GM19025 (cell line): ENCODE results near the gene LPCAT2.

Experiments used
- ATAC-seq: cut with Tn5 transposase; IDR thresholded peaks from one replicate; pipeline ENCODE4 v1.9.1; 2021; ENCODE audit warnings: mild to moderate bottlenecking, low read depth, moderate library complexity; ENCODE audit not compliant: unreplicated experiment

The LPCAT2 gene

DNA sequence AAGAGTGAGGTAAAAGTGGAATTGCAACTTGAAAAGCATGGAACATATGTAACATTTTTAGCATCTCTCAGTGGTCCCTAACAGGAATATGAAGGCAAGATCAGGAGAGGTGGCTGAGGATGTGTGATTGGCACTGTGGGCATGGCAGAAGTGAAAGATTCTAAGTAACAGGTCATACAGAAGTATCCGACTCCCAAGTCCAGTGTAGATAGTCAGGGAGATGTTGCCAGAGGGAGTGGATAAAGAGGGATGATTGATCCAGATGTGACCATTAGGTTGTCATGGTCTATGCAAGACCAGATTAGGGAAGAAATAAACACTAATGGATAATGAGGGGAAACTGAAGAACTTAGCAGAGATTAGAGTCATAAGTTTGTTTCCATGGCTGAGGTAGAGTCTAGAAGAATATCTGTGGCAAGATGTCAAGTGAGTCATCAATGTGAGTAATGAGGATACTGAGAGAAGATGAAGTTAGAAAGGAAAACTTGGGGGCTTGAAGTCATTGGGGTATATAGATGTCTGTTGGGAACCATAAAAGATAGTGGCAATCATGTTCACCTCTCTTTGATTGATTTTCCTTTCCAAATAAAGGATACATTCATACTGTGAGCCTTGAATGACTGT, 33.7 kb downstream of the LPCAT2 start:
- ATAC-seq = no peak

- no peak for ATAC-seq
Observed at GRCh38 chr16:55543472-55543871, 34.6 kb downstream of the LPCAT2 start.

DNA sequence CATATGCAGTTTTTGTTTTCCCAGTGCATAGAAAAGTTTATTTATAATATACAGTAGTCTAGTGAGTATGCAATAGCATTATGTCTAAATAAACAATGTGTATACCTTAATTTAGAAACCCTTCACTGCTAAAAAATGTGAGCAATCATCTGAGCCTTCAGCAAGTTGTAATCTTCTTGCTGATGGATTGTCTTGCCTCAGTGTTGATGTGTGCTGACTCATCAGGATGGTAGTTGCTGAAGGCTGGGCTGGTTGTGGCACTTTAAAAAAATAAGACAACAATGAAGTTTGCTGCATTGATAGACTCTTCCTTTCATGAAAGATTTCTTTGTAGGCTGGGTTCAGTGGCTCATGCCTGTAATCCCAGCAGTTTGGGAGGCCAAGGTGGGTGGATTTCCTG, 43.7 kb downstream of the LPCAT2 start:
- ATAC-seq = no peak

GRCh38 chr16:55555436-55555835, 46.6 kb downstream of the LPCAT2 start:
- no peak for ATAC-seq

DNA sequence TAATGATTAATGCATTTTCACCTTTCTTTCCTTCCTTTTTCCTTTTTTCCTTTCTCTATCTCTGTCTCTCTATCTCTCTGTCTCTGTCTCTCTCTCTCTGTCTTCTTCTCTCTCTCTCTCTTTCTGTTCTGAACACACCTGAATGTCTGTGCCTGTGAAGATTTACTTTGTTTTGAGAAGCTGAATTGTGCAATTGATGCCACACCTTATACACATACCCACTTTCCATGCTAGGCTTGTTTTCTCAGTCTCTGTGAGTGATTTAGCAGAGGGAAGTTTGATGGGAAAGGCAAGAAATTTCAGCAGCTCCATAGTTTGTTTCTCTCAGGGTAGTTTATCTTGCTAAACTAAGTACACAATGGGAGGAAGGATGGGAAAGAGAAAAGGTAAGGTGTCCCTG, 48.3 kb downstream of the LPCAT2 start:
- ATAC-seq = no peak

DNA sequence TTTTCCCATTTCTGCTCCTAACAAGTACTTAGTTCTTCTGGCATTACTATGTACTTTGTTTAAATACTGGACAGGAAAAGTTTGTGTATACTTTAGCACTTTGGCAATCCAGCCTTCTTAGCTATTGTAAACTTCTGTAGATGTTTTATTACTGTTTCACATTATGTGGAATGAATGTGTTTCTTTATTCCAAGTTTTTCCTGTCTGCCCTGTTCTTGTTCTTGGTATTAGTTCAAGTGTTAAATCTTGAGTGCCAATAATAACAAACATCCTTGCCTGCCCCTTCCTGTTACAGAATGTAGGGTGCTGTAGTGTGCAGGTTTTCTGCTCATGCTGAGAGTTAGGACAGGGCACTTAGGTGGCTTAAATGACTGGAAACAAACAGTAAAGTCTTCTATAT, 50.4 kb downstream of the LPCAT2 start:
- ATAC-seq = no peak

GRCh38 chr16:55559933-55560516, 51.2 kb downstream of the LPCAT2 start:
- no peak for ATAC-seq

- no peak for ATAC-seq
Observed at GRCh38 chr16:55561319-55561848, 52.5 kb downstream of the LPCAT2 start.

- no peak for ATAC-seq
Observed at GRCh38 chr16:55562936-55563335, 54.1 kb downstream of the LPCAT2 start.

DNA sequence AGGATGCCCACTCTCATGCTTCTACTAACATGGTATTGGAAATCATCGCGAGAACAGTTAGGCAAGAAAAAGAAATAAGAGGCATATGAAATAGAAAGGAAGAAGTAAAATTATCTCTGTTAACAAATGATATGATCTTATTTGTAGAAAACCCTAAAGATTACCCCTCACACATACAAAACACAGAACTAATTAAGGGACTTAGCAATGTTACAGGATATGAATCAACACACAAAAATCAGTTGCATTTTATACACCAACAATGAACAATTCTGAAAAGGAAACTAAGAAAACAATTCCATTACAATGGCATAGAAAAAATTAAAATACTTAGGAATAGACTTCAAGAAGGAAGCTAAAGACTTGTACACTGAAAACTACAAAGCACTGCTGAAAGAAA, 54.9 kb downstream of the LPCAT2 start:
- ATAC-seq = no peak

DNA sequence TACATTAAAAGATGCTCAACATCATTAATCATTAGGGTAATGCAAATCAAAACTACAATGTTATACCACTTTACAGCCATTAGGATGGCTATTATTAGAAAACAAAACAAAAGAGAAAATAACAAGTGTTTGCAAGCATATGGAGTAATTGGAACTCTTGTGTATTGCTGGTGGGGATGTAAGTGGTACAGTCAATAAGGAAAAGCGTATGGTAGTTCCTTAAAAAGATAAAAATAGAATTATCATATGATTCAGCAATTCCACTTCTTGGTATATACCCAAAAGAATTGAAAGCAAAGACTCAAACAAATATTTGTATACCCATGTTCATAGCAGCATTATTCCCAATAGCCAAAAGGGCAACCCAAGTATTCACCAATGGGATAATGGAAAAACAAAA, 56.2 kb downstream of the LPCAT2 start:
- ATAC-seq = no peak

- no peak for ATAC-seq
Observed at GRCh38 chr16:55566432-55567175, 57.7 kb downstream of the LPCAT2 start, which contains the start of gene CAPNS2. Gene CAPNS2 (plus strand): TSS chr16:55566684. CDS start chr16:55566757, 73 bp downstream.

DNA sequence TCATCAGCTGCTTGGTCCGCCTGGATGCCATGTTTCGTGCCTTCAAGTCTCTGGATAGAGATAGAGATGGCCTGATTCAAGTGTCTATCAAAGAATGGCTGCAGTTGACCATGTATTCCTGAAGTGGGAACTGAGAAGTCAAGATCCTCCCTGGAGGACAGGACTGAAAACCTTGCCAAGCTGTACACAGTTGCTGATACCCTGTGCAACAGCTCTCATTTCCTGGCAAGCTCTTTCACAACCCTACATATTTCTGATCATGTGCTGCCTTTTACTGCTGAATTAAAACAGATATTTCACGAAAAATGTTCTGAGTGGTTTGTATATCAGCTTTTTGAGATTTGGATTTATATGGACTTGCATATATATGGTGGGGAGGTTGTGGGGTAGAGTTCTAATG, 58.5 kb downstream of the LPCAT2 start:
- ATAC-seq = no peak

DNA sequence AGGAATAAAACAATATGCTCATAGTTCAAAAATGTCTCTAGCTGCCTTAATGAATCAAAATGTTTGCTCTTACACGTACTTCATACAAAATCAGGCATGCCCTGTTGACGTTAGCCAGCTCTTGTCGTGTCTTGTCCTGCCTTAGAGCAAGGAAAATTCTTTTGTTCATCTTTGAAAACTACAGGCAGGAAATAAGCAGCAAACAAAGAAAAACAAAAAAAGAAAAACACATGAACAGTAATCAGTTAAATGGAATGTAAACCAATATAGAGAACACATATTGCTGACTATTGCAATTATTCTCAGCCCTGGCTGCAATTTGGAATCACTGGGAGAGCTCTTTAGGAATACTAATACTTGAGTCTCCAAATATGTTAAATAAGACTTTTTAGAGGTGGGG, 59.3 kb downstream of the LPCAT2 start:
- ATAC-seq = no peak

DNA sequence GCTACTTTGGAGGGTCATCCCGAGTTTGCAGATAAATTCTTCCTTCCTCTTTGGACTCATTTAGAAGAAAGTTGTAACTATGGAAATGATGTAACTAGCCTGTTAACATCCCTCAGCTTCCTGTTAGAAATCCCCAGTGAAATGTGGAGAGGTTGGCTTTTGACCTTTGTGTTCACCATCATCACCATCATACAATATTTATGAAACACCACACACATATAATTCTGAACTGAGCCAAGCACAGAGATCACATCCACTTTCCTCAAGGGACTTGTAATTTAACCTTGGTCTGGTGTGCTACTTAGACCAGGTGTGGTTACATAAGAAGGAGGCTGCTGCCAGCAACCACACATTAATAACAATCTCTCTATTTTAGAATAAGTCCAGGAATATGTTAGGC, 60.2 kb downstream of the LPCAT2 start:
- no peak for ATAC-seq

DNA sequence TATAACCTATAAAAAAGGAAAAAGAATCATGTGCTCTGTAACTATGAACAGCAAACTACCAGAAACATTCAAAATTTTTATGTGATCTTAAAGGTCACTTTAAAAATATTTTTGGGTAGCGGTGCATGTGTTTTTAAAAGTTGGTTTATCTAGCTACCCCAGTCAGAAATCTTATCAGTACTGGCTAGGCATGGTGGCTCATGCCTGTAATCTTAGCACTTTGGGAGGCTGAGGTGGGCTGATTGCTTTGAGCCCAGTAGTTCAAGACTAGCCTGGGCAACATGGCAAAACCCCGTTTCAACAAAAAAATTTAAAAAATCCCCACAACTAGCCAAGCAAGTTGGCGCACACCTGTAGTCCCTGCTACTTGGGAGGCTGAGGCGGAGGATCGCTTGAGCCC, 61.3 kb downstream of the LPCAT2 start:
- no peak for ATAC-seq

DNA sequence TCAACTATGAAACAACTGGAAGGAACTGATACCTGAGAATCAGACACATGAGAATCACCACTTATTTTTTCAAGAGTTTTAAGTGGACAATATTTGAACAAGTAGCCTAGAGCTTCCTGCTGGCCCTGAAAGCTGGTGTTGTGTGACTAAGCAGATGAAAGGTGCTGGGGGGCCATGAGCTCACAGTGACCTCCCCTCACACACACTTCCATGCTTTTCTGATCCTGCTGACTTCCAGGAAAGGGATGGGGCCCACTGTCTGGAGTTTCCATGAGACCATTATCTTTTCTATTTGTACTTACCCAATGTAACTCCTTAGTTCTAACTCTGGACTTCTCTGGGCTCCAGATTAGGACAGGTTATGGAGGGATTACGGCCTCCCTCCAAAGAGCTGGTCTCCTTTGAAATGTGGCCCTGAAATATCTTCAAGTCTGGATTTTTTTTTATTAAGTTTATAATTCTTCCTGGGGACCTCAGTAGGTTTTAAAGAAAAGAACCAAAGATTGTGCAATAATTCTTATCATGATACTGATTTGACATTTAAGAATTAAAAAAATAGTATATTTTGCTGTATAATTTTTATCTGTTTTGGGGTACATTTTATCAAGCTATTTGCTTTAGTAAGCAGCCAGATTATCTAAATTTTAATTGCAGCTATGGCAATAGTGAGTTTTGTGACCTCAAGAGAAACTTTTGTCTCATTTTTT, 62.5 kb downstream of the LPCAT2 start:
- no peak for ATAC-seq

- no peak for ATAC-seq
Observed at GRCh38 chr16:55572439-55572838, 63.6 kb downstream of the LPCAT2 start.

- ATAC-seq = no peak
Observed at GRCh38 chr16:55574811-55575210, 65.9 kb downstream of the LPCAT2 start.

DNA sequence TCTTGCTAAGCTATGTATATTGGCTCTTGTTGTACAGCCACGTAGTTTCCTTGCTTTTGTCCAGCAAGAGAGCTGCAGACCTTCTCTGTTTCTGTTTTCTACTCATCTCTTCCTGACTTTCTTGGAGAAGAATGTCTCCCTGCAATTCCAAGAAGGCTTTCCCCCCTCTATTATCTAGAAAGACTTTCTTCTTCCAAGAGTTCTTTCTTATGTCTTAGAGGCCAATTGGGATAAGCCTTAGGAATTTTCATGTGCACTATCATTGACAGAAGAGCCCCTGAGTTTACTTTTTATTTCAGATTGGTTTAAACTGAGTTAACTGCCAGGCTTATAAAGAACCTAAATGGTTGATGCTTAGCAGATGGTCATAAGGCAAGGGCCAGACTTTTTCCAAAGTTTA, 66.6 kb downstream of the LPCAT2 start:
- ATAC-seq = no peak

- ATAC-seq = no peak
Observed at GRCh38 chr16:55576384-55576783, 67.5 kb downstream of the LPCAT2 start.
